ENCODE measurements around the gene CFB. TPM values are rescaled to one million over a fixed set of nuclear protein-coding genes. Genes with fewer than 3 reads are reported as not detected.
A peak's percentile ranks its signal among the peaks of the same experiment; 100 is the strongest.
"Not testable (repeated sequence)": the region's sequence is repeated elsewhere in the genome, so short reads cannot be mapped to it uniquely, and the experiment has no call there.

Gene CFB
- total and polyA plus RNA-seq, 9 of the 15 experiments (the other 6 are each of a cell fraction or from before 2014, with no cell fraction given): 0.08 to 0.91 (median 0.22) TPM; not detected in 4

GRCh38 chr6:31932137-31932536, 13.8 kb upstream of the CFB start:
- in situ Hi-C loops (cut with MboI): not testable (repeated sequence)

GRCh38 chr6:31933537-31933936, 12.4 kb upstream of the CFB start:
- Histone ChIP-seq H3K9me3 (replicated peaks; ENCODE audit: control insufficient read depth, insufficient read depth, low read depth, low read length) (no peaks in the 10 kb centered on the region), H4K20me1 (replicated peaks; ENCODE audit: control insufficient read depth, insufficient read depth, low read length) (no peaks in the 10 kb centered on the region), H3K4me3 (no peak overlapping the region), H3K4me2 (ENCODE audit: insufficient read depth, low read length) (no peak overlapping the region), H3K4me1 (replicated peaks in 1 of 2; ENCODE audit: control insufficient read depth in 2 of 2, insufficient read depth in 2 of 2, low read length in 2 of 2) (peaks cover 0 to 7% of the 10 kb centered on the region in 2 experiments; a peak in 1 of 5 replicates), H3K36me3 (ENCODE audit: control insufficient read depth, insufficient read depth, low read length) (no peaks in the 10 kb centered on the region), H2AFZ (ENCODE audit: low read depth, low read length) (peak overlapping the region; percentile 17; the same call in 1 of the 2 replicates), H3K27ac (ENCODE audit: extremely low read depth, low read depth, low read length) (no peak overlapping the region), H3K79me2 (ENCODE audit: control insufficient read depth, insufficient read depth, low read length) (no peaks in the 10 kb centered on the region), H3K9me1 (ENCODE audit: control insufficient read depth, insufficient read depth, low read length) (no peaks in the 10 kb centered on the region), H3K27me3 (ENCODE audit: control insufficient read depth in 2 of 2, insufficient read depth in 2 of 2, low read length in 2 of 2) (peaks cover 8 to 12% of the 10 kb centered on the region in 2 experiments; a peak in 2 of 5 replicates), H3K9ac (ENCODE audit: insufficient read depth in 1 of 2, low read depth in 2 of 2, low read length in 2 of 2) (peak overlapping the region in 1 of 2 experiments; percentile 73; a peak in 2 of 4 replicates)
- ChIA-PET POLR2A (interaction anchor here (0.6 to 0.7 kb wide), 2 partner anchors 65 to 255 kb away, joined by 3 to 4 read pairs; no protein-coding TSS in a partner anchor), CTCF (ENCODE audit: low intra/inter-chr PET ratio) (no interaction called here)
- intact Hi-C loops (cut with micrococcal nuclease) (no loop called here), in situ Hi-C loops (cut with MboI) (no loop called here)
- FAIRE-seq: no peak
- no TSS peak for BruUV-seq (replicated peaks)
- no peak for DNase-seq (ENCODE audit: extremely low read depth in 1 of 4, low spot score in 3 of 4)
- peak; percentile 16; the same call in 2 of the 3 replicates for ATAC-seq
- 36% methylated on average over 16 of the region's 19 CpGs for WGBS (ENCODE audit: insufficient coverage, low coverage, missing lambda C conversion rate)
- no peak for TF ChIP-seq ZNF217 (CRISPR knock-in tag; IDR thresholded peaks at IDR 0.05)
- TF ChIP-seq RBM22 (IDR thresholded peaks at IDR 0.05; ENCODE audit: low read depth, low read length, poor library complexity, severe bottlenecking): no peak
- TF ChIP-seq ILK (tag; IDR thresholded peaks at IDR 0.05; ENCODE audit: borderline replicate concordance, low read depth): no peak
- TF ChIP-seq XRCC4 (IDR thresholded peaks at IDR 0.05; ENCODE audit: extremely low read depth, insufficient read depth, insufficient read length): no peak
- no peak for TF ChIP-seq E2F1 (CRISPR knock-in tag; IDR thresholded peaks at IDR 0.05)
- no peak for TF ChIP-seq NR0B1 (IDR thresholded peaks at IDR 0.05; ENCODE audit: partially characterized antibody)
- TF ChIP-seq KLF1 (tag; IDR thresholded peaks at IDR 0.05): no peak
- no peak for TF ChIP-seq TBL1XR1 (IDR thresholded peaks at IDR 0.05; ENCODE audit: low read length in 2 of 2)
- no peak for TF ChIP-seq RHOXF2B (CRISPR knock-in tag; conservative IDR thresholded peaks at IDR 0.05)
- TF ChIP-seq ZBTB12 (CRISPR knock-in tag; IDR thresholded peaks at IDR 0.05): no peak
- TF ChIP-seq FOS (IDR thresholded peaks at IDR 0.05; ENCODE audit: extremely low read depth, insufficient read length): no peak
- no peak for TF ChIP-seq RBM39 (optimal IDR thresholded peaks at IDR 0.05; ENCODE audit: low read depth, low read length)

More at GRCh38 chr6:31932137-31932536, 13.8 kb upstream of the CFB start:
- H3K9me3 ChIP-seq (replicated peaks; ENCODE audit: control insufficient read depth, insufficient read depth, low read depth, low read length); H4K20me1 ChIP-seq (replicated peaks; ENCODE audit: control insufficient read depth, insufficient read depth, low read length); intact Hi-C loops (cut with micrococcal nuclease); H3K36me3 ChIP-seq (ENCODE audit: control insufficient read depth, insufficient read depth, low read length); H3K4me2 ChIP-seq (ENCODE audit: insufficient read depth, low read length); ATAC-seq; H3K9ac ChIP-seq (ENCODE audit: insufficient read depth in 1 of 2, low read depth in 2 of 2, low read length in 2 of 2); FAIRE-seq; BruUV-seq (replicated peaks); H3K27ac ChIP-seq (ENCODE audit: extremely low read depth, low read depth, low read length); DNase-seq (ENCODE audit: extremely low read depth in 1 of 4, low spot score in 3 of 4); H3K79me2 ChIP-seq (ENCODE audit: control insufficient read depth, insufficient read depth, low read length); H3K9me1 ChIP-seq (ENCODE audit: control insufficient read depth, insufficient read depth, low read length); CTCF ChIA-PET (ENCODE audit: low intra/inter-chr PET ratio); POLR2A ChIA-PET; H3K4me3 ChIP-seq; H2AFZ ChIP-seq (ENCODE audit: low read depth, low read length): not testable (repeated sequence)
- Histone ChIP-seq H3K27me3 (ENCODE audit: control insufficient read depth in 2 of 2, insufficient read depth in 2 of 2, low read length in 2 of 2) (peaks cover 8 to 12% of the 10 kb centered on the region in 2 experiments; a peak in 2 of 5 replicates), H3K4me1 (replicated peaks in 1 of 2; ENCODE audit: control insufficient read depth in 2 of 2, insufficient read depth in 2 of 2, low read length in 2 of 2) (peaks cover 6 to 13% of the 10 kb centered on the region in 2 experiments; a peak in 4 of 5 replicates)
- WGBS (ENCODE audit: insufficient coverage, low coverage, missing lambda C conversion rate): 52% methylated on average over 4 of the region's 32 CpGs
